NCI-H2196 (cell line): ENCODE measurements around the gene KPNA3.
"Not testable (repeated sequence)": the region's sequence is repeated elsewhere in the genome, so short reads cannot be mapped to it uniquely, and the experiment has no call there.

Source experiments
- DNase-seq: peaks from one replicate; lab custom pipeline; 2025; ENCODE audit not compliant: unreplicated experiment; lab: John Stamatoyannopoulos, UW

The KPNA3 gene

DNA sequence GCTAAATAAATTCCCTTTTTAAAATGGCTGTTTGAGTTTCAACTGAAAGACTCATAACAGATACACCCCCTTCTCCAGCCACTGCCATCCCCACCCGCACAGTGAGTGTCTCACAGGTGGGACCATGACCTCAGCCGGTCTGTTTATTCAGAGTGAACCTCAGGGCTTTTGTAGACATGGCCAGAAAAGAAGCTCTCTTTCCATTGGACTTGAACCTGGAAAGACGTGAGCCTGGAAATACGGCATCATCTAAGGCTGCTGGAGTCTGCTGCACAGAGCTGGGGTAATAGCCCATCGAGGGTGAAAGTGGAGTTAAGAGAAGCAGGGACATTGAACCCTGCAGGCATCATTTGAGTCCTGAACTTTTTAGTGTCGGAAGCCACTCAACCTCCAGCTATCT is 15.2 kb upstream of the KPNA3 start:
- no peak for DNase-seq

DNA sequence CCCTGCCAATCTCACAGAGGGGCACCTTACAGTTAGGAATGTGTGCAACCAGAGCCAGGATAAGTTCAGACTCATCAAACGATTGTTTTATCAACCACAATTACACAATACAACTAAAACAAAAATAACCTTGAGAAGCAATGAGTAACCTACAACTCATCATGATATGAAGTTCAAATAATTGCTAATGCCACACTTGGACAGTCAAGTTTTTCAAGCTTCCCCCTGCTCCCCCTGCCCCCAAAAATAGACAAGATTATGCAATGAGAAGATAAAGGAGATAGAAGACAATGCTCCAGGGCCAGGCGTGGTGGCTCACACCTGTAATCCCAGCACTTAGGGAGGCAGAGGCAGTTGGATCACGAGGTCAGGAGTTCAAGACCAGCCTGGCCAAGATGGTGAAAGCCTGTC is 13.6 kb upstream of the KPNA3 start:
- no peak for DNase-seq

DNA sequence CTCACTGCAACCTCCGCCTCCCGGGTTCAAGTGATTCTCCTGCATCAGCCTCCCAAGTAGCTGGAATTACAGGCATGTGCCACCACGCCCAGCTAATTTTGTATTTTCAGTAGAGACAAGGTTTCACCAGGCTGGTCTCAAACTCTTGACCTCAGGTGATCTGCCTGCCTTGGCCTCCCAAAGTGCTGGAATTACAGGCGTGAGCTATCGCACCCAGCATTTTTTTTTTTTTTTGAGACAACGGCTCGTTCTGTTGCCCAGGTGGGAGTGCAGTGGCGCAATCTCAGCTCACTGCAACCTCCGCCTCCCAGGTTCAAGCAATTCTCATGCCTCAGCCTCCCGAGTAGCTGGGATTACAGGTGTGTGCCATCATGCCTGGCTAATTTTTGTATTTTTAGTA is 10.6 kb upstream of the KPNA3 start:
- not testable (repeated sequence) for DNase-seq

DNA sequence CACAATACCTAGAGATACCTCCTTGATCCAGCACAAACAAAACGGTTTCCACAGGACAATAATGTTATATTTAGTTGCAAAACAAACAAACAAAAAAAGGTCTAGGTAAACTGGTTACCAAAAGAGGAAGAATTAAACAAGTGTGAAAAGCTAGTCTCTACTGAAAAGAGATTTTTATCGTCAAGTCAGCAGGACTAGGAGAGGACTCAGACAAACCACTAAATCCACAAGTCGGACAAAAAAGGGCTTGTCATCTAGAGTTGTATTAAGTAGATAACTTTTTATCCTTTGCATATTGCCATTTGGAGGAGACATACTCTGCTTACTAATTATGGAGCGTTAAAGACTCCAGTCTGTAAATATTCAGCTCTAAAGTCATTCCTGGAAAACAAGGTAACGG is 9.9 kb upstream of the KPNA3 start:
- no peak for DNase-seq

DNA sequence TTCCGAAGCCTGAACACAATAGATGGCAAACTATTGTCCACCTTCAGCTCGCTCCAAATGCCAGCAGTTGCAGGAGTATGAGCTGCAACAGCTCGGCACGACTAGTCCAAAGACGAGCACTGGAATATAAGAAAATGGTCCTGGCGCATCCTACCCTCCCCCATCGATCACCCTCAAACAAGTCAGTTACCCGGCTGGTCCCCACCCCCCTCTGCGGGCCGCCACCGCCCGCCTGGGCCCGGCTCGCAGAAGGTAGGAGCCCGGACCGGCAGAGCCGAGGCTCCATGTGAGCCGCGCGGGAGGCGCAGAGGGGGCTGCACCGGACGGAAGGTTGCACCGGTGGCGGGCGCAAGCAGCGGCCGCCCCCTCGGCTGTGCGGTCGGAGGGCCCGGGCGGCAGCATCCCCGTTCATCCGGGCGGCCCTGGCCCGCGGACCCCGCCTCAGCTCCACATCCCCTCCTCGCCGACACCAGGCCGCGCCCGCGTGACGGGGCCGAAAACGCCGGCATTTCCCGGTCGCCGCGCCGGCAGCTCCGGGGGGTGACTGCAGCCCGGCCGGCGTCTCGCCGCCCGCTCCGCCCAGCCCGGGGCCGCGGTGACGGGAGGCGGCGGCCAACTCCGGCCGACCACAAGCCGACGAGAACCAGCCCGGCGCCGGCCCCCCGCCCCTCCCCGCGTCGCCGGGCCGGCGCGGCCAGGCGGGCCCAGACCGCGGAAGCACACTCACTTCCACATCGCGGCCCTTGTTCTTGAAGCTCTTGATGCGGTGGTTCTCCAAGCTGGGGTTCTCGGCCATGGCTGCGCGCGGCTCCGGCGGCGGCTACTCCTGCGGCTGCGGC is 552 bp downstream of the KPNA3 start:
- no peak for DNase-seq

DNA sequence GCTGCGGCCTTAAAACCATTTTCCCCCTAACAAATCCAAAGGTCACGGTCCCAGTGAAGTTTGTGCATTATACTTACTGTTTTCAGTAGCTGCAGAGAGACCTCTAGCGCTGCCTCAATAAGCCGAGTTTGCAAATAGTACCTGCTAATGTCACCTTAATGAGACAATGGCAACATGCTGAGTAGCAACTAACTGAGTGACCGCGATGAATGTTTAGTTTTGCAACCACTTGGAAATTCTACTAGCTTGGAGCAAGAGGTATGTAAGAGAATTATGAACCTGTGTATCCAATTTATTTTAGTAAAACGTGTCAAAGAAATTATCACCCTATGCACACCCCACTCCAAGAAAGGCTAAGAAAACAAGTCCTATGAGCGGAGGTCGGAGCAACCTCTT is 1.2 kb downstream of the KPNA3 start:
- DNase-seq, result no peak

DNA sequence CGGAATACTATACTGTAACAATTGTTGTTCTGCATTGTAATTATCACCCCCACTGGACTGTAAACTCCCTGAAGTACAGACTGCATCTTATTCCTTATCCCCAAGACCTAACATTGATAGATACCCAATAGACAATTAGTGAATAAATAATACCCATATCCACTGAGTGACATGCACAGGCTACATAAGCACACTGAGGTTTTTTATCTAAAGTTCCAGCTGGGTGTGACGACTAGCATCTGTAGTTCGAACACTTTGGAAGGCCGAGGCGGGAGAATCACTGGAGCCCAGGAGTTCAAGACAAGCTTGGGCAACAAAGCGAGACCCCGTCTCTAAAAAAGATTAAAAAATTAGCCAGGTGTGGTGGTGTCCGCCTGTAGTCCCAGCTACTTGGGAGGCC is 2.5 kb downstream of the KPNA3 start:
- DNase-seq, result no peak

DNA sequence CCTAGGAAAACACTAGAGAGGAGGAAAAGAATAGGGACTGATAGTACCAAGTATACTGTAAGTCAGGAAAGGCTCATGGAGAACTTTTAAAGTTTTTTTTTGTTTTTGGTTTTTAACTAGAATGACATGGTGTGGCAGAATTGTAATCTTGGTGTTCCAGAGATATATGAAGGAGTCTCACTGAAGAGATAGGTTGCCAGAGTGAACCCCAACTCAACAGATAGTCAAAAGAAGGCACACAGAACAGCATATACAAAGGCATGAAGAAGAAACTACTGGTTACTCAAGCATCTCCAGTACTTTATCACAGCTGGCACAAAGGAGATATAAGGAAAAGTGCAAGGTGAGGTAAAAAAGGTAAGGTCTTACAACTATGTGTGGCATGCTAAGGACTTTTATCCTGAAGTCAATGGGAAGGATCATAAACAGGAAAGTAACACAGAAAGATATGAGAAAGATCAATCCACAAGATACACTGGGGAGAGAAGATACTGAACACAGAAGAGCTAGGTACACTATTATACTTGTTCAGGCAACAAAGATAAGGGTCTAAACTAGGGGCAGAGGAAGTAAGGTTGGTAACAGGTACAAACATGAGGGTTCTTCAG is 6.0 kb downstream of the KPNA3 start:
- no peak for DNase-seq

DNA sequence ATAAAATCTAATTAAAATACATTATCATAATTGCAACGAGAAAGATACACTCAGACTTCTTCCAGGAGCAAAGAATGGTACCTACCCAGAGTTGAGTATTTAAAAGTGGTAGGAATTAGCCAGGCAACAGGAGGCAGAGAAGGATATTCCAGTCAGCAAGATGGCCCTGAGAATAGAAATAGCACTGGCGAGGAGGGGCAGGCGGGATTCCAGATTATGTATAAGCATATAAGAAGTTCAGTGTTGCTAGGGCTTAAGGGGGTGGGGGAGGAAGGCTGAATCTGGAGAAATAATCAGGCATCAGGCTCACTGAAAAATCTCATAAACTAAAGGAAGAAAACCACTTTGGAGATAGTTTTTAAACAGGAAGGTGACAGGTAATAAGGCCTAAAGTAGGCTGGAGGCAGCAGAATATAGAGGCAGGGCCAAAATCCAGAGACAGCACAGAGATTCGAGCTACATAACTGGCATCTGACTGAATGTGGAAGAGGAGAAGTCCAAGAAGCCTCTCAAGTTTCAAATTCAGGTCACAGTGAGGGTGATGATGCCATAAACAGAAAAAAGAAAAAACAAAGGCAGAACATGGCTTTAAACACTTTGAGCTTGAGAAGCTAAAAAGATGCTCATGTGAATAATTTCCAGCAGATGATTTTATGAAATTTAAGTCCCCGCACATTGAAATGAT is 7.5 kb downstream of the KPNA3 start:
- DNase-seq, result no peak

DNA sequence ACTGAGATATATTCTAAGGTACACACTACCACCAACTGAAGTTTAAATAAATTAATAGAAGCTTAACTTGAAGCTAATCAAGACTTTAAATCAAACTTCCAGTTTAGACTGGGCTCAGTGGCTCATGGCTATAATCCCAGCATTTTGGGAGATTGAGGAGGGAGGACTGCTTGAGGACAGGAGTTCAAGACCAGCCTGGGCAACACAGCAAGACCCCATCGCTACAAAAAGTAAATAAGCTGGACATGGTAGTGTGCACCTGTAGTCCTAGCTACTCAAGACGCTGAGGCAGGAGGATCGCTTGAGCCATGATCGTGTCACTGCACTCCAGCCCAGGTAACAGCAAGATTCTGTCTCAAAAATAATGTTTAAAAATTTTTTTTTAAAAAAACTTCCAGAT is 8.6 kb downstream of the KPNA3 start:
- no peak for DNase-seq

DNA sequence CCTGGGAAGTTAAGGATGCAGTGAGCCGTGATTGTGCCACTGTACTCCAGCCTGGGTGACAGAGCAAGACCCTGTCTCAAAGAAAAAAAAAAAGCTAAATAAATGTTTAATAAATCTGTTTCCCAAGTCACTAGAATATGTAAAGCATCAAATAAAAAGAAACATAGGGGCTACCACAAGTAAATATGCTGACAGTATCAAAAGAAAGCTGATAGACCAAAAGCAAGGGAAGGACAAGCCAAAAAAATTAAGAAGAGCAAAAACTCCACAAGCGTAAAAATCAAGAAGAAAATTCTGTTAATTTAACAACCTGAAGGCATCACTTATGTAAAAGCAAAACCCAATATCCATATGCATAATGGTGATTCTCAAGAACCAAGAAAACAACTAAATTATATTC is 9.7 kb downstream of the KPNA3 start:
- no peak for DNase-seq

DNA sequence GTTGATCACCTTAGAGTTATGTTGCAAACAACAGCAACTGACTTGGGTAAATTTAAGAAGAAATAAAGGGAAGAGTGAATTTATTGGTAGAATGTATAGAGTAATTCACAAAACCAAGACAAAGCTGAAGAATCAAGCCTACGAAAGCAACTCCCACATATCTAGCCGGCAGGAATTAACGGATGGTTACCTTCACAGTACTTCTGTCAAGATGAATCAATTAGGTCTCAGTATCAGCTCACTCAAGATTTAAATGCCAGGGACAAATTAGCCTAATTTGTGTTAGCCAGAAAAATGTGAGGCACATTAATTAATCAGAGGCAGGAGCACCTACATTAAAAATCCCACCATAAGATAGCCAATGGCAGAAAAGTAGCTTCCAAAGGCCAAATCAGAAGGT is 10.7 kb downstream of the KPNA3 start:
- no peak for DNase-seq

DNA sequence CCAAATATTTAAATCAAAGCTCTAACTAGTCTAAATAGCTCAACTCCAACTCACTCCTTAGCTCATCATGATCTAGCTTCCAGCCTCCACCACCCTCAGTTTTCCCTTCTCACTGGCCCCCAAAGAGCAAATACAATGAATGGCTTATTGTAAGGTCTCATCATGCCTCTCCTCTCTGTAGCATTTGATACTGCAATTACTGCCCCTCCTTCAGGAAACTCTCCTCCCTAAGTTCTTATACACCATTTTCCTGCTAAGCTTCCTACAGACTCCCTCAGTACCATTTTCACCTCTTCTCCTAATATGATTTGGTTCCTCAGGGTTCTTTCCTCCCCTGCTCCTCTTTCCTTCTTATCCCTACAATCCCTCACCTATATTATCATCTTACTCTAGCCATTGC is 12.8 kb downstream of the KPNA3 start:
- DNase-seq, result no peak

DNA sequence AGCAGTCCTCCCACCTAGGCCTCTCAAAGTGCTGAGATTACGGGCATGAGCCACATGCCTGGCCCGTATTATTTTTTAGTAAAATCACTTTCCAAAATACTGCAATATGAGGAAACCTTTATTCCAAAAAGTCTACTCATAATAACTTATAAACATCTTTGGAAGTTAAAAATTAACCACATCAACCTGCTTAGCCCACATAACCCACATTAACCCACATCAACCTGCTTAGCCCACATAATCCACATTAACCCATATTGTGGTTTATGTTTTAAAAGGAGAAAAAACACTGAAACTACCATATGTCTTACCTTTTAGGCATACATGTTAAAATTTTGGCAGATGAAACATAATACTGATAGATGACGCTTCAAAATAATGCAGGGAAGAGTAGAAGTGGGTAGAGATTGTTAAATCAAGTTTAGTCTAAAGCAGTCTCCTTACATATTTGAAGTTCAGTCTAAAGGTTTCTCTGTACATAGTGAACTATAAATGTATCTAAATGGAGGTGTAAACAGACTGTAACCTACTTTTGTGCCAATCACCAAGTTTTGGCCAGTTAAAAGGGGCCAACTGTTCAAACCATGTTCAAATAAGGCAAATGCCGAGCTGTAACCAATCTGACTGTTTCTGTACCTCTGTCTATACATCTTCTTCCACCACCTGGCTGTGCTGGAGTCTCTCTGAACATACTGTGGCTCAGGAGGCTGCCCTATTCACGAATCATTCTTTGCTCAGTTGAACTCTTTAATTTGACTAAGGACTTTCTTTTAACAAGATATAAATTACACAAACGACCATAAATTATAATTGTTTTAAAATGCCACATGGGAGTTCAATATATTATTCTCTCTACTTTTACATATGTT is 14.5 kb downstream of the KPNA3 start:
- no peak for DNase-seq

DNA sequence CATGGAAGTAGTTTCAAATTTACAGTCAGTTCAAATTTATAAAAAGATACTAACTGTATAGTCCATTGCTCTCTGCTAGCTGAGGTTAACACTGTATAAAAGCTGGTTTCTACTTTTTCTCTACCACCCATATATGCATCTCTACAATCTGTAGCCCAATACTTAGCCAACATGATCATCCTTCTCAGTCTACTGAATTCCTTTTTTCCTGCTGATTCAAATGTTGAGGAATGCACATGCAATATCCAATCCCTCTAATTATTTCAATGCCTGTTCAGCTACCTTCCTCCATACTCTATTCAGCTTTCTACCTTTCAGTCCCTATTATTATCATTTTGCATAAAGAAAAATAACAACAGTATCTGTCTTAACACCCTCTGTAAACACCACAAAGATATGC is 15.6 kb downstream of the KPNA3 start:
- no peak for DNase-seq

DNA sequence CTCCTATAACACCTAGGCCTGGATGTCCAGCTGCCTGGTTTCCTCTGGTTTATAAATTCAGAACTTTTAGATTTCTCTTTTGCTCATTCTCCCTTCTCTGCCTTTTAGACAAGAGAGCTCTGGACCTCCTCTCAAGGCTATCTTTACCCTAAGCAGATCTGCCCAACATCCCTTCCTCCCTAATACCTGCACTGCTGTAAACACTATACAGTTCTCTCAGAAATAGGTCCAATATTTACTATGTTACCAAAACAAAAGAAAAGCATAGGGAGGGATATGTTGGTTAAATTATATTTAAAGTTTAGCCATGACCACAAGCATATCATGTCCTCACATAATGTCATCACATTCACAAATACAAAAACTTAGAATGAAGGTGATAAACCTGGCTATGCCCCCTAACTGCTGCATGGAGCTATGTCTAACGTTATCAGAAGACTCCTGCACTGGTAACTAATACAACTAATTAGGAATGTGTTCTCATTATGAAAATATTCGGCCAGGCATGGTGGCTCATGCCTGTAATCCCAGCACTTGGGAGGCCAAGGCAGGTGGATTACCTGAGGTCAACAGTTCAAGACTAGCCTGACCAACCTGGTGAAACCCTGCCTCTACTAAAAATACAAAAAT is 18.0 kb downstream of the KPNA3 start:
- DNase-seq, result no peak

DNA sequence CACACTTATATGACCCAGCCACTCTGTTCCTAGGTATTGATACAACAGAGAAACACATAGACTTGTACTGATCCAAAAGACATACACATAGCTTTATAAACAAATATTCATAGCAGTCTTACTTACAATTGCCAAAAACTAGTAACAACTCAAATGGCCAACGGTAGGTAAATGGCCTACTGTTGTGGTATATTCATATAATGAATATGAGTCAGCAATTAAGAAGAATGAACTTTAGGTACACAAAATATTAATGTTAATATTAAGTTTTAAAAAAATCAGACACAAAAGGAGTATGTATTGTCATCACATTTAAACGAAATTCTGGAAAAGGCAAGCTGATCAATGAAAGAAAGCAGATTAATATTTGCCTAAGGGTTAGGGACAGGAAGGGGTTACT is 19.7 kb downstream of the KPNA3 start:
- no peak for DNase-seq

DNA sequence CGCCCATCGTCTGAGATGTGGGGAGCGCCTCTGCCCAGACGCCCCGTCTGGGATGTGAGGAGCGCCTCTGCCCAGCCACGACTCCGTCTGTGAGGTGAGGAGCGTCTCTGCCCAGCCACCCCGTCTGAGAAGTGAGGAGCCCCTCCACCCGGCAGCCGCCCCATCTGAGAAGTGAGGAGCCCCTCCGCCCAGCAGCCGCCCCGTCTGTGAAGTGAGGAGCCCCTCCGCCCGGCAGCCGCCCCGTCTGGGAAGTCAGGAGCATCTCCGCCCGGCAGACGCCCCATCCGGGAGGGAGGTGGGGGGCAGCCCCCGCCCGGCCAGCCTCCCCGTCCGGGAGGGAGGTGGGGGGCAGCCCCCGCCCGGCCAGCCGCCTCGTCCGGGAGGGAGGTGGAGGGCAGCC is 30.7 kb downstream of the KPNA3 start:
- DNase-seq, result not testable (repeated sequence)

DNA sequence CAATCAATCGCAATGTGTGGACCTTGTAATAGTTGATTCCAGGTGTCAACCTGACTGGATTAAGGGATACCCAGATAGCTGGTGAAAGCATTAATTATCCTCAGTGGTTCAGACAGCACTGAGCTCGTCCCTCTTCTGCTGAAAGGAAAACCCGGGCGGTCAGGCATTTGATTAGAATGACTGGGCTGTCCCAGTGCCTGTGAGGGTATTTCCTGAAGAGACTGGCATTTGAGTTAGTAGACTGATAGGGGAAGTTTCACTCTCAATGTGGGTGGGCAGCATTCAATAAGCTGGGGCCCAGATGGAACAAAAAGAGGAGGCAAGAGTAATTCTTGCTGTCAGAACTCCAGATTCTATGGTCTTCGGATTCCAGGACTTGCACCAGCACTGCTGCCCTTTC is 31.9 kb downstream of the KPNA3 start:
- no peak for DNase-seq

DNA sequence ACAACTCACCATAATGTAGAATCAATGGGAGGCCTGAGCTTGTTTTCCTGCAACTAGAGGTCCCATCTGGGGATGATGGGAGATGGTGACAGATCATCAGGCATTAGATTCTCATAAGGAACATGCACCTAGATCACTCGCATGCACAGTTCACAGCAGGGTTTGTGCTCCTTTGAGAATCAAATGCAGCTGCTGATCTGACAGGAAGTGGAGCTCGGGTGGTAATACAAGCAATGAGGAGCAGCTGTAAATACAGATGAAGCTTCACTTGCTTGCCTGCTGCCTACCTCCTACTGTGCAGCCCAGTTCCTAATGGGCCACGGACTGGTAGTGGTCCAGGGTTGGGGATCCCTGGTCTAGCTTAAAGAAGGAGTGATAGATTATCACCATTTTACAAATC is 33.0 kb downstream of the KPNA3 start:
- no peak for DNase-seq

DNA sequence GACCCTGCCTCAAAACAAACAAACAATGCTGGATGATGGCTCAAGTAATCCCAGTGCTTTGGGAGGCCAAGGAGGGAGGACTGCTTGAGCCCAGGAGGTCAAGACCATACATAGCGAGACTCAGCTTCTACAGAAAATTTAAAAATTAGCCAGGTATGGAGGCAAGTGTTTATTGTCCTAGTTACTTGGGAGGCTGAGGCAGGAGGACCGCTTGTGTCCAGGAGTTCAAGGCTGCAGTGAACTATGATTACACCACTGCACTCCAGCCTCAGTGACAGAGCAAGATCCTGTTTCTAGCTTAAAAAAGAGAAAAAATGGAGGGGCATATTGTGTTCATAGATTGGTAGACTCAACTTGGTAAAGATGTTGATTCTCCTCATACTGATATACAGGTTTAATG is 36.2 kb downstream of the KPNA3 start:
- DNase-seq, result no peak
